ENCODE data around the gene INPP5E. TPM values are rescaled to one million over a fixed set of nuclear protein-coding genes. Genes with fewer than 3 reads are reported as not detected.

INPP5E gene
- total RNA-seq, 2 donors from 2014 or later = 17.2 to 20.1 TPM

GRCh38 chr9:136451221-136451877 is 11.7 kb upstream of the INPP5E start:
- ATAC-seq (replicated peaks in 1 of 2) = no peak
- Mint-ChIP-seq H3K4me1 (ENCODE audit: low read depth) (no peaks in the 10 kb centered on the region), H3K9me3 (no peaks in the 10 kb centered on the region), H3K4me3 (no peak overlapping the region), H3K27me3 (ENCODE audit: low read depth) (no peaks in the 10 kb centered on the region), H3K36me3 (ENCODE audit: insufficient read depth in 2 of 2) (peaks cover 7 to 22% of the 10 kb centered on the region in 2 donors), H3K27ac (no peak overlapping the region)
- no peak for DNase-seq

- no peaks in the 10 kb centered on the region for H3K9me3 Mint-ChIP-seq
- no peak for DNase-seq
- no peak for ATAC-seq (replicated peaks in 1 of 2)
Measured at GRCh38 chr9:136448655-136449054, 9.0 kb upstream of the INPP5E start.

GRCh38 chr9:136447173-136447778 is 7.6 kb upstream of the INPP5E start:
- Mint-ChIP-seq H3K27me3 (ENCODE audit: low read depth) (no peaks in the 10 kb centered on the region), H3K4me1 (ENCODE audit: low read depth) (no peaks in the 10 kb centered on the region), H3K4me3 (no peak overlapping the region), H3K9me3 (no peaks in the 10 kb centered on the region), H3K36me3 (ENCODE audit: insufficient read depth in 2 of 2) (peaks cover 5 to 27% of the 10 kb centered on the region in 2 donors), H3K27ac (no peak overlapping the region)
- ATAC-seq (replicated peaks in 1 of 2) (no peak), DNase-seq (no peak)

More at GRCh38 chr9:136448655-136449054, 9.0 kb upstream of the INPP5E start:
- Mint-ChIP-seq H3K27me3 (ENCODE audit: low read depth) (no peaks in the 10 kb centered on the region), H3K27ac (no peak overlapping the region), H3K36me3 (ENCODE audit: insufficient read depth in 2 of 2) (peaks cover 7 to 28% of the 10 kb centered on the region in 2 donors), H3K4me3 (no peak overlapping the region), H3K4me1 (ENCODE audit: low read depth) (no peaks in the 10 kb centered on the region)

- Mint-ChIP-seq H3K4me1 (ENCODE audit: low read depth) (no peaks in the 10 kb centered on the region), H3K9me3 (no peaks in the 10 kb centered on the region), H3K27ac (no peak overlapping the region), H3K4me3 (no peak overlapping the region), H3K36me3 (ENCODE audit: insufficient read depth in 2 of 2) (peaks cover 5 to 23% of the 10 kb centered on the region in 2 donors), H3K27me3 (ENCODE audit: low read depth) (no peaks in the 10 kb centered on the region)
- DNase-seq = no peak
- no peak for ATAC-seq (replicated peaks in 1 of 2)
Measured at GRCh38 chr9:136445799-136446198, 6.2 kb upstream of the INPP5E start.

GRCh38 chr9:136444102-136444501 is 4.5 kb upstream of the INPP5E start:
- Mint-ChIP-seq H3K27ac (no peak overlapping the region), H3K4me3 (no peak overlapping the region)
- ATAC-seq (replicated peaks in 1 of 2) = no peak

GRCh38 chr9:136443687-136444086 is 4.0 kb upstream of the INPP5E start:
- no peak for ATAC-seq (replicated peaks in 1 of 2)
- Mint-ChIP-seq H3K36me3 (ENCODE audit: insufficient read depth in 2 of 2) (peaks cover 3 to 21% of the 10 kb centered on the region in 2 donors), H3K27ac (no peak overlapping the region)

More at GRCh38 chr9:136444102-136444501, 4.5 kb upstream of the INPP5E start:
- H3K4me1 Mint-ChIP-seq (ENCODE audit: low read depth) = no peaks in the 10 kb centered on the region
- H3K27me3 Mint-ChIP-seq (ENCODE audit: low read depth) = no peaks in the 10 kb centered on the region
- H3K36me3 Mint-ChIP-seq (ENCODE audit: insufficient read depth in 2 of 2) = peaks cover 3 to 21% of the 10 kb centered on the region in 2 donors
- DNase-seq = no peak
- H3K9me3 Mint-ChIP-seq = no peaks in the 10 kb centered on the region

GRCh38 chr9:136443087-136443486 is 3.4 kb upstream of the INPP5E start:
- no peak for ATAC-seq (replicated peaks in 1 of 2)
- Mint-ChIP-seq H3K27ac (no peak overlapping the region), H3K4me1 (ENCODE audit: low read depth) (peaks cover 4% of the 10 kb centered on the region)

More at GRCh38 chr9:136443687-136444086, 4.0 kb upstream of the INPP5E start:
- Mint-ChIP-seq H3K9me3 (no peaks in the 10 kb centered on the region), H3K27me3 (ENCODE audit: low read depth) (no peaks in the 10 kb centered on the region), H3K4me3 (no peak overlapping the region), H3K4me1 (ENCODE audit: low read depth) (no peaks in the 10 kb centered on the region)
- DNase-seq = no peak

GRCh38 chr9:136442265-136442664 is 2.6 kb upstream of the INPP5E start:
- Mint-ChIP-seq H3K4me1 (ENCODE audit: low read depth) (peaks cover 12% of the 10 kb centered on the region), H3K36me3 (ENCODE audit: insufficient read depth in 2 of 2) (peaks cover 3 to 22% of the 10 kb centered on the region in 2 donors), H3K9me3 (no peaks in the 10 kb centered on the region), H3K27me3 (ENCODE audit: low read depth) (no peaks in the 10 kb centered on the region), H3K4me3 (no peak overlapping the region), H3K27ac (peak overlapping the region; percentile 38)
- DNase-seq (no peak), ATAC-seq (replicated peaks in 1 of 2) (no peak)

More at GRCh38 chr9:136443087-136443486, 3.4 kb upstream of the INPP5E start:
- DNase-seq = no peak
- Mint-ChIP-seq H3K9me3 (no peaks in the 10 kb centered on the region), H3K27me3 (ENCODE audit: low read depth) (no peaks in the 10 kb centered on the region), H3K4me3 (no peak overlapping the region), H3K36me3 (ENCODE audit: insufficient read depth in 2 of 2) (peaks cover 3 to 22% of the 10 kb centered on the region in 2 donors)

- Mint-ChIP-seq H3K27me3 (ENCODE audit: low read depth) (no peaks in the 10 kb centered on the region), H3K4me1 (ENCODE audit: low read depth) (peaks cover 17% of the 10 kb centered on the region), H3K27ac (no peak overlapping the region), H3K4me3 (no peak overlapping the region), H3K9me3 (no peaks in the 10 kb centered on the region), H3K36me3 (ENCODE audit: insufficient read depth in 2 of 2) (peaks cover 5 to 19% of the 10 kb centered on the region in 2 donors)
- DNase-seq (no peak), ATAC-seq (replicated peaks in 1 of 2) (no peak)
Measured at GRCh38 chr9:136441681-136442245, 2.1 kb upstream of the INPP5E start.

- Mint-ChIP-seq H3K36me3 (ENCODE audit: insufficient read depth in 2 of 2) (peaks cover 5 to 16% of the 10 kb centered on the region in 2 donors), H3K9me3 (no peaks in the 10 kb centered on the region), H3K4me1 (ENCODE audit: low read depth) (peaks cover 21% of the 10 kb centered on the region), H3K27ac (no peak overlapping the region), H3K27me3 (ENCODE audit: low read depth) (no peaks in the 10 kb centered on the region), H3K4me3 (peak overlapping the region in 1 of 2 donors; percentile 52)
- no peak for ATAC-seq (replicated peaks in 1 of 2)
- no peak for DNase-seq
Measured at GRCh38 chr9:136441191-136441680, 1.6 kb upstream of the INPP5E start.

- no peak overlapping the region for H3K27ac Mint-ChIP-seq
- no peaks in the 10 kb centered on the region for H3K9me3 Mint-ChIP-seq
- ATAC-seq (replicated peaks in 1 of 2) (peak; percentile 72 to 73), DNase-seq (peak; percentile 66 to 68)
- peaks cover 5 to 10% of the 10 kb centered on the region in 2 donors for H3K36me3 Mint-ChIP-seq (ENCODE audit: insufficient read depth in 2 of 2)
- peaks cover 21% of the 10 kb centered on the region for H3K4me1 Mint-ChIP-seq (ENCODE audit: low read depth)
- H3K27me3 Mint-ChIP-seq (ENCODE audit: low read depth) = no peaks in the 10 kb centered on the region
- peak overlapping the region; percentile 79 to 89 for H3K4me3 Mint-ChIP-seq
Measured at GRCh38 chr9:136438548-136439480, 831 bp downstream of the INPP5E start.

GRCh38 chr9:136437839-136438547 is 1.7 kb downstream of the INPP5E start:
- peaks cover 4 to 7% of the 10 kb centered on the region in 2 donors for H3K36me3 Mint-ChIP-seq (ENCODE audit: insufficient read depth in 2 of 2)
- no peaks in the 10 kb centered on the region for H3K9me3 Mint-ChIP-seq
- no peak for ATAC-seq (replicated peaks in 1 of 2)
- peak overlapping the region; percentile 79 to 89 for H3K4me3 Mint-ChIP-seq
- H3K27me3 Mint-ChIP-seq (ENCODE audit: low read depth) = no peaks in the 10 kb centered on the region
- peaks cover 21% of the 10 kb centered on the region for H3K4me1 Mint-ChIP-seq (ENCODE audit: low read depth)
- H3K27ac Mint-ChIP-seq = no peak overlapping the region
- no peak for DNase-seq
